ENCODE data around the gene ARHGAP20.

Gene ARHGAP20

DNA sequence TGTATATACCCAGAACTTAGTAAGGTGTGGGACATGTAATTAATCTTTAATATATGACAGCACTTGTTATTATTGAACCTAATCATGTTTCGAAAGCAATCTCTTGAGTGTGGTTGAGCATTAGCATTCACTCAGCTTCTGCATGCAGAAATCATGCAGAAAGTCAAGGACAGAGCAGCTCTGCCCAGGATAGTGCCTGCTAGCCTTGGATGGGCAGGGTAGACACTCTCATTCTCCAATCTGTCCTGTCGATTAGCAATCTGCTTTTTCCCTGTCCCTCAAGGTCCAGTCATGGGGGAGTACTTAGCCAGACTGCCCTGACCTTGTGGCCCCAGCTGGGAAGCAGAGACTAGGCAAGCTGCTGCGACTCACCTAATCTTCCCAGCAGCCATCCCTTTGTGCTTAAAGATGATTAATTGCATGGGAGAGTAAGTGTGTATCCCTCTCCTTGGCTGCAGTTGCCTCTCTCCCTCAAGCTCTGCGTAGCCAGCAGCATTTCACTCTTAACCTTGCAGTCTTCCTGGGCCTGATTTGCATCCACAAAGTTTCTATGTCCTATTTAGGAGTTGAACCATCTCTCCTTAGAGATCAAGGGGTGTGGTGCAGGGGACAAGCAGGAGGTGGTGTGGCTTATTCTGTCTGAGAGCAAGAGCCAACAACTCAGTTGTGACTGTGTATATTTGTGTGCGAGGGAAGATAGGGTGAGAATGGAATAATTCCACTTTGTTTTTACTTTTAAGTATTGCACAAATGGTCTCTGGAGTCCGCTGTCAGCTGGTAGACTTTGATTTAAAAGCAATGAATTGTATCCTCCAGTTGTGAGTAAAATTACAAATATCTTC, 181.1 kb downstream of the ARHGAP20 start:
- Histone ChIP-seq H3K27ac (ENCODE audit: insufficient read depth, low read length, poor library complexity, severe bottlenecking) (no peak overlapping the region), H3K27me3 (replicated peaks; ENCODE audit: control insufficient read depth, insufficient read depth, low read length, poor library complexity, severe bottlenecking) (no peaks in the 10 kb centered on the region), H3K9me3 (ENCODE audit: control insufficient read depth, low read length) (no peaks in the 10 kb centered on the region), H3K4me1 (ENCODE audit: control insufficient read depth, insufficient read depth, low read length, poor library complexity, severe bottlenecking) (no peaks in the 10 kb centered on the region), H3K4me3 (ENCODE audit: insufficient read depth, low read depth, low read length, poor library complexity, severe bottlenecking) (no peak overlapping the region), H3K36me3 (ENCODE audit: control insufficient read depth, insufficient read depth, low read length) (no peaks in the 10 kb centered on the region)
- DNase-seq: no peak

GRCh38 chr11:110529043-110529442, 183.2 kb downstream of the ARHGAP20 start:
- Histone ChIP-seq H3K36me3 (ENCODE audit: control insufficient read depth, insufficient read depth, low read length) (no peaks in the 10 kb centered on the region), H3K9me3 (ENCODE audit: control insufficient read depth, low read length) (no peaks in the 10 kb centered on the region), H3K27me3 (replicated peaks; ENCODE audit: control insufficient read depth, insufficient read depth, low read length, poor library complexity, severe bottlenecking) (no peaks in the 10 kb centered on the region), H3K4me1 (ENCODE audit: control insufficient read depth, insufficient read depth, low read length, poor library complexity, severe bottlenecking) (no peaks in the 10 kb centered on the region), H3K4me3 (ENCODE audit: insufficient read depth, low read depth, low read length, poor library complexity, severe bottlenecking) (no peak overlapping the region), H3K27ac (ENCODE audit: insufficient read depth, low read length, poor library complexity, severe bottlenecking) (no peak overlapping the region)
- DNase-seq: no peak

- Histone ChIP-seq H3K4me1 (ENCODE audit: control insufficient read depth, insufficient read depth, low read length, poor library complexity, severe bottlenecking) (no peaks in the 10 kb centered on the region), H3K4me3 (ENCODE audit: insufficient read depth, low read depth, low read length, poor library complexity, severe bottlenecking) (no peak overlapping the region), H3K9me3 (ENCODE audit: control insufficient read depth, low read length) (no peaks in the 10 kb centered on the region), H3K36me3 (ENCODE audit: control insufficient read depth, insufficient read depth, low read length) (no peaks in the 10 kb centered on the region), H3K27ac (ENCODE audit: insufficient read depth, low read length, poor library complexity, severe bottlenecking) (no peak overlapping the region), H3K27me3 (replicated peaks; ENCODE audit: control insufficient read depth, insufficient read depth, low read length, poor library complexity, severe bottlenecking) (no peaks in the 10 kb centered on the region)
- no peak for DNase-seq
These were observed 185.1 kb downstream of the ARHGAP20 start for GRCh38 chr11:110527146-110527545.
